Spinal cord (tissue), 10 donors: ENCODE results near the gene GNG3. TPM values are rescaled to one million over a fixed set of nuclear protein-coding genes. Genes with fewer than 3 reads are reported as not detected.

Experiments used
- DNase-seq, 6 donors: peaks; one replicate each; pipeline versions ENCODE4 v3.0.0 to v3.0.0-alpha.2; 2013 to 2015; ENCODE audit warnings: low spot score in 6 of 6, low read depth in 4 of 6
- H3K27ac ChIP-seq: one replicate; pipeline ENCODE4 v1.5.1; 2013; ENCODE audit warnings: low read depth, low read length, control low read depth
- H3K27me3 ChIP-seq: one replicate; pipeline ENCODE4 v1.6.1; 2013; ENCODE audit warnings: low read length; ENCODE audit not compliant: control insufficient read depth, insufficient read depth
- H3K36me3 ChIP-seq: one replicate; pipeline ENCODE4 v1.6.1; 2013; ENCODE audit warnings: low read length; ENCODE audit not compliant: control insufficient read depth, insufficient read depth
- H3K4me1 ChIP-seq: one replicate; pipeline ENCODE4 v1.6.1; 2013; ENCODE audit warnings: low read length; ENCODE audit not compliant: control insufficient read depth, insufficient read depth
- H3K4me3 ChIP-seq: one replicate; pipeline ENCODE4 v1.5.1; 2013; ENCODE audit warnings: low read depth, low read length, control low read depth
- H3K9me3 ChIP-seq: one replicate; pipeline ENCODE4 v1.6.1; 2013; ENCODE audit warnings: low read length; ENCODE audit not compliant: control insufficient read depth, insufficient read depth
- WGBS: methylation state at CpG from one replicate; pipeline ENCODE4 v1.1.5; 2013; ENCODE audit warnings: missing lambda C conversion rate; ENCODE audit not compliant: insufficient coverage; 5-methylcytosine and 5-hydroxymethylcytosine counted together
- long read RNA-seq, 4 donors: transcript quantifications; one replicate each; lab custom pipeline, GENCODE V29; 2026
- polyA plus RNA-seq, 2 donors: library from polyadenylated mRNA; unstranded; fragments of 120-200 nt; gene quantifications; one replicate each; pipeline ENCODE4 v1.2.1, GENCODE V29; 2013; ENCODE audit not compliant: insufficient read length in 2 of 2
- total RNA-seq, 2 donors: library from RNA; depleted of rRNA in 1 of 2; stranded (reverse); fragments of 120-200 nt in 1 of 2; fragments of >200 nt in 1 of 2; gene quantifications; one replicate each; pipeline versions ENCODE4 v1.2.3 to v1.2.4, GENCODE V29; 2013 to 2014
- donor health status: healthy.

GNG3 gene
- total RNA-seq: 10 to 100 TPM; 25.6 to 54.8 TPM
- 100 to 1,000 TPM; 288 to 295 TPM for polyA plus RNA-seq
- long read RNA-seq, donor 1, transcript GNG3-201 (3 exons, 882 nt): major isoform, 153 of 178 reads
- long read RNA-seq, donor 1, partial matches to known transcripts: 25 of 178 reads
- long read RNA-seq, donor 1, other reads (novel, unspliced or antisense): 0 of 178 reads
- long read RNA-seq, donor 2, transcript GNG3-201 (3 exons, 882 nt): major isoform, 50 of 50 reads
- long read RNA-seq, donor 2, partial matches to known transcripts: 0 of 50 reads
- long read RNA-seq, donor 2, other reads (novel, unspliced or antisense): 0 of 50 reads
- long read RNA-seq, donor 3, transcript GNG3-201 (3 exons, 882 nt): major isoform, 61 of 61 reads
- long read RNA-seq, donor 3, partial matches to known transcripts: 0 of 61 reads
- long read RNA-seq, donor 3, other reads (novel, unspliced or antisense): 0 of 61 reads
- long read RNA-seq, donor 4: 0 reads

DNA sequence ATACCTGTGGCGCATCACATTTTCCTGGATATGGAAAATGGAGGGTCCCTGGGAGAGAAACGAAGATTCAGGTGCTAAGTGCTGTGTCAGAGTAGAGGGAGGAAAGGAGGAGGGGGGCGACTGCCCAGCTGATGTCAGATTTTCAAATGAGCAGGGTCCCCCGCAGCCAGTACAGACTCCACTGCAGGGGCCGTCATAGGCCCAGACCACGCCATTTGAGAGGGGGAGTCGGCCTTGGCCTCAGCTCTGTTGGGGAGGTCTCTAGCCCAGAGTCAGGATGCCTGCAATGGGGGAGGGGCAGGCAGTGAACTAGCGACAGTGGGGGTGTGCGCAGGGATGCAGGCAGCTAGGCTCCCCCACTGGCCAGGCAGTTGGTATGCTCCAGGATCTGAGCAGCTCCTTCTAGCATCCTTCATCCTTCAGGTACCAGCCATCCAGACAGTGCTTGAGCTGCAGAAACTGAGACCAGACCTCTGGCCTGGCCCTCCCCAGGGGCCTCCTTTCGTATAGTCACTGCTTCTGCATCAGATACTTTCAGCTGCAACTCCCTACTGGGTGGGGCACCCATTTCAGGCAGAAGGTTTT lies at the start of gene GNG3, which contains the start of gene BSCL2:
Gene GNG3 (plus strand): TSS at position 400 of the 585 bp plus-strand sequence. CDS start 620 bp downstream, outside the sequence.
Gene BSCL2 (minus strand): TSS at position 148 of the 585 bp plus-strand sequence. CDS start 229 bp downstream, outside the sequence.
- Histone ChIP-seq H3K27me3 (no peaks in the 10 kb centered on the region), H3K9me3 (no peaks in the 10 kb centered on the region), H3K4me1 (peaks cover 47% of the 10 kb centered on the region), H3K27ac (peak within 1 kb of the TSS; percentile 98), H3K36me3 (peaks cover 47% of the 10 kb centered on the region), H3K4me3 (peak within 1 kb of the TSS; percentile 83)
- 27% methylated on average over 8 of the region's 10 CpGs for WGBS
- DNase-seq: peak; percentile 77 to 100 (median 94)

DNA sequence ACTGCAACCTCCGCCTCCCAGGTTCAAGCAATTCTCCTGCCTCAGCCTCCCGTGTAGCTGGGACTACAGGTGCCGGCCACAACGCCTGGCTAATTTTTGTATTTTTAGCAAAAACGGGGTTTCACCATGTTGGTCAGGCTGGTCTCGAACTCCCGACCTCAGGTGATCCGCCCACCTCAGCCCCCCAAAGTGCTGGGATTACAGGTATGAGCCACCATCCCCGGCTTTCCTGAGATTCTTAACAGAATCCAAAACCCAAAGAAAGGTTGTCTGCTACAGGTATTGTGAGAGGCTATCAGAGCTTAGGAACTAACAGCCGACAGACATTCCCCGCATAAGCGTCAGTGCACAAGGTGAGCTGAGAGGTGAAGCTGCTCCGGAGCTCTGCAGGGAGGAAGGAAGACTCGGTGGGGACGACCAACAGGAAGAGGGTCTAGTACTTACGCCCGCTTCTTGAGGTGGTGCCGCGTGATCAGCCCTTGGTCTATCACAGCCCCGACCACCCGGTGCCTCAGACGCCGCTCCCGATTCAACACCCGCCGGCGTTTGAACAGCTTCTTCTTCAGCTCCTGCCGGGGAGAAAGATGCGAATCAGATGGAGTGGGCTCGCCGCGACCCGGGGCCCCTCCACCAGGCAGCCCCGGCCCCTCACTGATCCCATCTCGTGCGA lies 42.9 kb upstream of the GNG3 start:
- Histone ChIP-seq H3K4me3 (peak overlapping the region; percentile 99), H3K36me3 (peaks cover 29% of the 10 kb centered on the region), H3K9me3 (no peaks in the 10 kb centered on the region), H3K27ac (peak overlapping the region; percentile 98), H3K4me1 (peaks cover 35% of the 10 kb centered on the region), H3K27me3 (no peaks in the 10 kb centered on the region)
- WGBS: 3% methylated on average over 35 of the region's 36 CpGs
- peak in 2 of 6 donors; percentile 41 to 91 for DNase-seq

DNA sequence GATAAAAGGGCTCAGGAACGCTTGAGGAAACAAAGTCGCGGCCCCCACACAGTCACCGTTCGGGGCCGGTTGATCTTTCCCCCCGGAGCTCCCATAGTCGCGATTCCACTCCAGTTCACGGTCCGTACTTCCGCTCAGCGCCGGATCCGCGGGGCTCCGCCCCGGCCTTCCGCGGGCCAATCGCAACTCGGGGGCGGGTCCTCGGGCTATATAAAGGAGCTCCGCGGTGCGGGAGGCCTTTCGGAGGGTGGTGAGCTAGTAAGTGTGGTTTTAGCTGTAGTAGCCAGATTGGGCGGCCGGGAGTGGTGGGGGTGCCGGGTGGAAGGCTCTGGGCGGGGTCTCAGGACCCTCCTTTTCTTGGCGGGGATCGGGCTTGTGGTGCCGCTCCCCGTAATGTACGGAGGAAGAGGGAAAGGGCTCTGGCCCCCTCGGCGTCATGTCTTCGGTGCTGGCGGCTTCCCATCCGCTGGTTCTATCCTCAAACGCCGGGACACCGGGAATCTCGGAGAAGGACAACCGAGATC lies 42.3 kb upstream of the GNG3 start, which contains the start of the genes C11orf98 and CSKMT:
Gene C11orf98 (minus strand): TSS at position 136 of the 524 bp plus-strand sequence. CDS start 41 bp downstream, at position 95.
Gene CSKMT (plus strand): TSS at position 238 of the 524 bp plus-strand sequence. CDS start 568 bp downstream, outside the sequence.
- Histone ChIP-seq H3K4me3 (peak within 1 kb of the TSS; percentile 99), H3K27ac (peak within 1 kb of the TSS; percentile 98), H3K36me3 (peaks cover 34% of the 10 kb centered on the region), H3K27me3 (no peaks in the 10 kb centered on the region), H3K4me1 (peaks cover 35% of the 10 kb centered on the region), H3K9me3 (no peaks in the 10 kb centered on the region)
- peak; percentile 86 to 98 (median 92) for DNase-seq
- 0% methylated on average over 46 of the region's 47 CpGs for WGBS

DNA sequence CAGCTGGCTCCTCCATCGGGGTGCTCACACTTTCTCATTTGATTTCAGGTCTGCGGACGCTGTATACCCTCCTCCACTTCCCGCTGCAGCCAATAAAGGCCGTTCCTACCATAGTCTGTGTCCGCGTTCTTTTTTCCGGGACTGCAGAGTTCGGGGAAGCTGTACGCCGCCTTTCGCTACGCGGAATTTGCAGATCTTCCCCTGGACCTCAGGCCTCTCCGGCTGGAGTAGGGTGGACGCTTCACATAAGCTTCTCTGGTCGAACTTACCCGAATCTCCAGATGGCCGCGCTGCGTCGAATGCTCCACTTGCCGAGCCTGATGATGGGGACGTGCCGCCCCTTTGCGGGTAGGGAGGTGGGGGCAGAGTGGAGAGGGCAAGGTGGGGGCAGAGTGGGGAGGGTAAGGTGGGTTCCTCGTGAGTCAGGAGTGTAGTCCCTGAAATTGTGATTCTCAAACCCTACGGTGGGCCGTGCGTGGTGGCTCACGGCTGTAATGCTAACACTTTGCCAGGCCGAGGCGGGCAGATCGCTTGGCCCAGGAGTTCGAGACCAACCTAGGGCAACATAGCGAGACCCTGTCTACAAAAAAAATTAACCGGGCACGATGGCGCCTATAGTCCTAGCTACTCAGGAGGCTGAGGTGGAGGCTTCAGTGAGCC lies 41.7 kb upstream of the GNG3 start:
- DNase-seq: peak in 2 of 6 donors; percentile 59 to 86
- Histone ChIP-seq H3K9me3 (no peaks in the 10 kb centered on the region), H3K36me3 (peaks cover 34% of the 10 kb centered on the region), H3K27me3 (no peaks in the 10 kb centered on the region), H3K27ac (peak overlapping the region; percentile 98), H3K4me1 (peaks cover 39% of the 10 kb centered on the region), H3K4me3 (peak overlapping the region; percentile 99)
- WGBS: 2% methylated on average over 39 of the region's 39 CpGs

DNA sequence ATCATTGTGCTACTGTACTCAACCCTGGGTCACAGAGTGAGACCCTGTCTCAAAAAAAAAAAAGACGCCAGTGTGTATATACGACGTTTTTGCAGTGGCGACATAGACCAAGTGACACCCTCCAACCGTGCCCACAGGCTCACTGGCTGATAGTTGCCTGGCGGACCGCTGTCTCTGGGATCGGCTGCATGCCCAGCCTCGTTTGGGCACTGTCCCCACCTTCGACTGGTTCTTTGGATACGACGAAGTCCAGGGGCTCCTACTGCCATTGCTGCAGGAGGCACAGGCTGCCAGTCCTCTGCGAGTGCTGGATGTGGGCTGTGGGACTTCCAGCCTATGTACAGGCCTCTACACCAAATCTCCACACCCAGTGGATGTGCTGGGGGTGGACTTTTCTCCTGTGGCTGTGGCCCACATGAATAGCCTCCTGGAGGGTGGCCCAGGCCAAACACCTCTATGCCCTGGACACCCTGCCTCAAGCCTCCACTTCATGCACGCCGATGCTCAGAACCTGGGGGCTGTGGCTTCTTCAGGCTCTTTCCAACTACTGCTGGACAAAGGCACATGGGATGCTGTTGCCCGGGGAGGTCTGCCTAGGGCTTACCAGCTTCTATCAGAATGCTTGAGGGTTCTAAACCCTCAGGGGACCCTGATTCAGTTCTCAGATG lies 41.1 kb upstream of the GNG3 start:
- peak overlapping the region; percentile 99 for H3K4me3 ChIP-seq
- no peaks in the 10 kb centered on the region for H3K9me3 ChIP-seq
- H3K27me3 ChIP-seq: no peaks in the 10 kb centered on the region
- peaks cover 34% of the 10 kb centered on the region for H3K36me3 ChIP-seq
- WGBS: 51% methylated on average over 15 of the region's 16 CpGs
- peak overlapping the region; percentile 98 for H3K27ac ChIP-seq
- DNase-seq: no peak
- H3K4me1 ChIP-seq: peaks cover 44% of the 10 kb centered on the region

DNA sequence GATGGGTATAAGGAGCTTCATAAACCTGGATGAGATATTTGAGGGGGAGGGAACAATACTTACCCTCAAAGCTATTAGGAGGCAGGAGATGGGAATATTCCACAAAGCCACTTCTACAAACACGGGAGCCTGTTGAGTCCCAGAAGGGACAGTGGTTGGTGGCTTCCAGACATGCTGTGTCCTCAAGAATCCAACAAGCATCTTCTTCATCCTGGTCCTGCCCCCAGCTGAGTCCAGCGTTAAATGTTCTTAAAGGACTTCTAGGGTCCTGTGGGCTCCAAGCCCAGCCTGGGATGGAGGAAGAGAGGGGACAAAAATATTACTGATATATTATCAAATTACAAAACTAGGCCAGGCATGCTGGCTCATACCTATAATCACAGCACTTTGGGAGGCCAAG lies 40.0 kb upstream of the GNG3 start:
- Histone ChIP-seq H3K4me1 (peaks cover 53% of the 10 kb centered on the region), H3K27ac (no peak overlapping the region), H3K36me3 (peaks cover 32% of the 10 kb centered on the region), H3K9me3 (no peaks in the 10 kb centered on the region), H3K27me3 (no peaks in the 10 kb centered on the region), H3K4me3 (no peak overlapping the region)
- DNase-seq: no peak
- WGBS: no CpG with 5 or more reads among the region's 2 CpGs

DNA sequence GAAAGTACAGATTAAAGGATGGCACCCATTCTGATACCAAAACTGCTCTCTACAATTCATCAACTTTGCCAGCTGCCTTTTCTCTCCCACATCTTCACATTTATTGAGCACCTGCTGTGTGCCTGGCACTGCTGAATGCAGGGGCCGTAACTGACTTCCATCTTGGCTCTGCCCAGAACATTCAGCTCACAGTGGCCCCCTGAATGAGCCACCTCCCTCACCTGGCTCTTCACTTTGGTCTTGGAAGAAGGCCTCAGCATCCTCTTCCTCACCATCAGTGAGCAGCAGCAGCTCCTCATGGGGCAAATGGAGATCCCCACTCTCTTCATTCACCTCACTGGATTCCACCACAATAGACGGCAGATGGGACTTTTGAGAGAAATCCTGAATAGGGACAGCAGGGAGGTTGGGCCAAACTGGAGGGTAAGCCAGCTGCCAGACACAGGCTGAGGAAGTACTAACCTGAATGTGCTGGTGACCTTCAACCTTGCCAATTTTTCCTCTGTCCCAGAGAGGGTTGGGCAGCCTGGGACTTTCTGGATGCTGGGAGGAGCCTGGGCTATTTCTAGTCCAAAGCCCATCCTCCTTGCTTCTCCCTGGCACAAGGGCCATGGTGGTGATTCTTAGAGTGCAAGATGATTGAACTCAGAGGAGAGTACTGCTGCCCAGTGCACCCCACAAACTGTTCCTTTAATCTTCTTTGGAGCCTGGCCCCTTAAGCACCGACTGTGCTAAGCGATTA lies 37.9 kb upstream of the GNG3 start:
- Histone ChIP-seq H3K9me3 (no peaks in the 10 kb centered on the region), H3K27ac (no peak overlapping the region), H3K4me1 (peaks cover 51% of the 10 kb centered on the region), H3K27me3 (no peaks in the 10 kb centered on the region), H3K36me3 (peaks cover 40% of the 10 kb centered on the region), H3K4me3 (no peak overlapping the region)
- no peak for DNase-seq
- 86% methylated on average over 1 of the region's 4 CpGs for WGBS

DNA sequence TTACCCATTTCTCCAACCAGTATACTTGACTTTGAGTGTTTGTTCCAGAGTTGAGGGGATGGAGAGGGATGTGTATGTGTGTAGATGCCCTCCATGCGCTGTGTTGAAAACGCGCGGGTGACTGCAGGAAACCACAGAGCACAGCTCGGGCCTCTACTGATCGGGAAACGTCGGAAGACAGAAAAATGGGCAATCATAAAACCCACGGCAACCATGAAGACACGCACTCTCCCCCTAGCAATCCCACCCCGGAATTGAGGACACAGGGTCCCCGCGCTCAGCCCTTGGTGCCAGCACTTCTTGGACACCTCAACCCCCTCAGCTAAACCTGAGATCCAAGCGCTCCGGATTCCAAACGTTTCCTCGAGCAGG lies 36.3 kb upstream of the GNG3 start:
- Histone ChIP-seq H3K27ac (peak overlapping the region; percentile 92), H3K9me3 (no peaks in the 10 kb centered on the region), H3K4me3 (peak overlapping the region; percentile 79), H3K36me3 (peaks cover 46% of the 10 kb centered on the region), H3K27me3 (no peaks in the 10 kb centered on the region), H3K4me1 (peaks cover 43% of the 10 kb centered on the region)
- no peak for DNase-seq
- WGBS: 0% methylated on average over 12 of the region's 17 CpGs
